ENCODE data around the gene MYH16. TPM values are rescaled to one million over a fixed set of nuclear protein-coding genes. Genes with fewer than 3 reads are reported as not detected.

Gene MYH16
- total and polyA plus RNA-seq, 2 experiments from 2014 or later: not detected

GRCh38 chr7:99224899-99225265 lies 47.8 kb upstream of the MYH16 start:
- no peaks in the 10 kb centered on the region for H3K36me3 ChIP-seq (ENCODE audit: insufficient read depth)
- H3K27me3 ChIP-seq (ENCODE audit: insufficient read depth): no peaks in the 10 kb centered on the region
- peaks cover 9% of the 10 kb centered on the region for H3K27me3 Mint-ChIP-seq (ENCODE audit: insufficient read depth, low read depth, poor library complexity)
- no peaks in the 10 kb centered on the region for H4K20me1 ChIP-seq (replicated peaks; ENCODE audit: insufficient read depth)
- no peaks in the 10 kb centered on the region for H3K9me3 Mint-ChIP-seq
- no peak overlapping the region for H3K4me3 ChIP-seq
- H2AFZ ChIP-seq: peak overlapping the region; percentile 53
- no peak for DNase-seq (ENCODE audit: low spot score)
- no peak overlapping the region for H3K27ac Mint-ChIP-seq
- no peak overlapping the region for H3K4me2 ChIP-seq
- no peak overlapping the region for H3K27ac ChIP-seq (ENCODE audit: low read depth)
- no peaks in the 10 kb centered on the region for H3K4me1 ChIP-seq (ENCODE audit: insufficient read depth)
- peaks cover 4% of the 10 kb centered on the region; the same call in 2 of the 3 replicates for H3K4me1 Mint-ChIP-seq
- ATAC-seq: no peak
- H3K36me3 Mint-ChIP-seq (ENCODE audit: low read depth): no peaks in the 10 kb centered on the region
- no peaks in the 10 kb centered on the region for H3F3A ChIP-seq (replicated peaks; ENCODE audit: low read depth)
- H3K79me2 ChIP-seq (replicated peaks; ENCODE audit: insufficient read depth): no peaks in the 10 kb centered on the region
- TF ChIP-seq REST (IDR thresholded peaks at IDR 0.05; ENCODE audit: unreplicated experiment) (no peak), CTCF (conservative IDR thresholded peaks at IDR 0.05; ENCODE audit: low read depth in 2 of 2) (no peak), JUNB (IDR thresholded peaks at IDR 0.05; ENCODE audit: unreplicated experiment) (no peak), ETS1 (IDR thresholded peaks at IDR 0.05) (no peak)
- no peak overlapping the region for H3K4me3 Mint-ChIP-seq
- H3K9me2 ChIP-seq (ENCODE audit: insufficient read depth): no peaks in the 10 kb centered on the region

GRCh38 chr7:99229234-99229633 lies 43.4 kb upstream of the MYH16 start:
- DNase-seq (ENCODE audit: low spot score): no peak
- 0 out of 2 replicates have a peak, but pooled peaks cover 2% of the 10 kb centered on the region for H3K4me1 ChIP-seq (ENCODE audit: insufficient read depth)
- no peaks in the 10 kb centered on the region for H4K20me1 ChIP-seq (replicated peaks; ENCODE audit: insufficient read depth)
- no peaks in the 10 kb centered on the region for H3K27me3 ChIP-seq (ENCODE audit: insufficient read depth)
- no peaks in the 10 kb centered on the region for H3K36me3 ChIP-seq (ENCODE audit: insufficient read depth)
- no peak for ATAC-seq
- TF ChIP-seq ETS1 (IDR thresholded peaks at IDR 0.05): no peak
- H2AFZ ChIP-seq: no peak overlapping the region; the same call in 1 of the 2 replicates
- H3K27ac ChIP-seq (ENCODE audit: low read depth): no peak overlapping the region
- H3K4me3 ChIP-seq: no peak overlapping the region
- H3K9me3 Mint-ChIP-seq: no peaks in the 10 kb centered on the region
- H3K9me2 ChIP-seq (ENCODE audit: insufficient read depth): no peaks in the 10 kb centered on the region
- no peaks in the 10 kb centered on the region for H3F3A ChIP-seq (replicated peaks; ENCODE audit: low read depth)
- H3K36me3 Mint-ChIP-seq (ENCODE audit: low read depth): no peaks in the 10 kb centered on the region
- H3K4me3 Mint-ChIP-seq: no peak overlapping the region
- no peaks in the 10 kb centered on the region for H3K79me2 ChIP-seq (replicated peaks; ENCODE audit: insufficient read depth)
- peaks cover 2% of the 10 kb centered on the region for H3K27me3 Mint-ChIP-seq (ENCODE audit: insufficient read depth, low read depth, poor library complexity)
- H3K4me1 Mint-ChIP-seq: no peaks in the 10 kb centered on the region
- no peak overlapping the region for H3K4me2 ChIP-seq
- H3K27ac Mint-ChIP-seq: no peak overlapping the region
